Left cardiac atrium (tissue), 4 donors: ENCODE results near the gene WDTC1. TPM values are rescaled to one million over a fixed set of nuclear protein-coding genes. Genes with fewer than 3 reads are reported as not detected.
A peak's percentile ranks its signal among the peaks of the same experiment; 100 is the strongest.
"Not testable (repeated sequence)": the region's sequence is repeated elsewhere in the genome, so short reads cannot be mapped to it uniquely, and the experiment has no call there.

Experiments used
- ATAC-seq, 2 donors: fragments of 200-7000 bp; cut with Tn5 transposase; one replicate each; pipeline ENCODE4 v1.9.1; 2020; ENCODE audit warnings: mild to moderate bottlenecking in 2 of 2, moderate library complexity in 2 of 2
- DNase-seq: peaks from one replicate; pipeline ENCODE4 v3.0.0-alpha.2; 2020
- intact Hi-C, 2 donors: fragments of 100-400 bp; cut with DNase I; formaldehyde crosslinking; loops; one replicate each; pipeline versions ENCODE4 v1.14.1 to v1.15.1; 2022 to 2023
- total RNA-seq, 2 donors: library from RNA; stranded (reverse); fragmentation: NEBNext Ultra II Directional; extraction: Animal tissue kit (Norgen Biotek cat#: 25700); gene quantifications; one replicate each; pipeline ENCODE4 v1.2.1, GENCODE V29; 2021
- donor health status: DM: no; HTN: yes; CAD: no.
- donor health status: DM: no; HTN: yes; CAD: no; lungs with severe emphysema.
- donor health status: DM: yes; HTN: yes; CAD: no.
- donor health status: Dilated cardiomyopathy.

The WDTC1 gene
- total RNA-seq, 2 donors from 2014 or later: 50.6 to 54.2 TPM

GRCh38 chr1:27241677-27242076 is 7.2 kb downstream of the WDTC1 start:
- DNase-seq: no peak
- intact Hi-C loops: no loop called here
- no peak for ATAC-seq

GRCh38 chr1:27243665-27244064 is 9.2 kb downstream of the WDTC1 start:
- DNase-seq, intact Hi-C loops, ATAC-seq: not testable (repeated sequence)

GRCh38 chr1:27246194-27246593 is 11.8 kb downstream of the WDTC1 start:
- no peak for ATAC-seq

GRCh38 chr1:27253596-27253995 is 19.2 kb downstream of the WDTC1 start:
- ATAC-seq: no peak
- no peak for DNase-seq
- intact Hi-C loops: no loop called here

More at GRCh38 chr1:27246194-27246593, 11.8 kb downstream of the WDTC1 start:
- DNase-seq: no peak
- intact Hi-C loops: no loop called here

- intact Hi-C loops: no loop called here
- DNase-seq (no peak), ATAC-seq (no peak)
Observed at GRCh38 chr1:27255136-27255535, 20.7 kb downstream of the WDTC1 start.

- DNase-seq (no peak), ATAC-seq (no peak)
- intact Hi-C loops: no loop called here
Observed at GRCh38 chr1:27257155-27257554, 22.7 kb downstream of the WDTC1 start.

- no peak for DNase-seq
- no peak for ATAC-seq
- intact Hi-C loops: no loop called here
Observed at GRCh38 chr1:27258598-27258997, 24.2 kb downstream of the WDTC1 start.

- ATAC-seq (no peak), DNase-seq (no peak)
- intact Hi-C loops: no loop called here
Observed at GRCh38 chr1:27267153-27267552, 32.7 kb downstream of the WDTC1 start.

- no peak for DNase-seq
- intact Hi-C loops: no loop called here
- no peak for ATAC-seq
Observed at GRCh38 chr1:27269276-27269675, 34.8 kb downstream of the WDTC1 start.

- intact Hi-C loops: no loop called here
- ATAC-seq: no peak
- no peak for DNase-seq
Observed at GRCh38 chr1:27274204-27274603, 39.8 kb downstream of the WDTC1 start.

- intact Hi-C loops: no loop called here
- DNase-seq (no peak), ATAC-seq (no peak)
Observed at GRCh38 chr1:27275696-27276095, 41.3 kb downstream of the WDTC1 start.

- intact Hi-C loops: loop anchor here (2.0 to 5.0 kb wide), 4 partner anchors 87 to 237 kb away; no protein-coding TSS in a partner anchor
- DNase-seq: peak; percentile 89
- ATAC-seq: peak; percentile 86 to 87
Observed at GRCh38 chr1:27284425-27285273, 50.2 kb downstream of the WDTC1 start.

- no peak for DNase-seq
- peak in 1 of 2 donors; percentile 30 for ATAC-seq
- intact Hi-C loops: loop anchor here in 1 of 2 donors (2.0 kb wide), 1 partner anchor 182 kb away; no protein-coding TSS in a partner anchor
Observed at GRCh38 chr1:27285274-27285660, 50.8 kb downstream of the WDTC1 start.

- intact Hi-C loops: loop anchor here in 1 of 2 donors (2.0 kb wide), 1 partner anchor 183 kb away; no protein-coding TSS in a partner anchor
- ATAC-seq, DNase-seq: not testable (repeated sequence)
Observed at GRCh38 chr1:27285821-27286220, 51.4 kb downstream of the WDTC1 start.

- intact Hi-C loops, DNase-seq, ATAC-seq: not testable (repeated sequence)
Observed at GRCh38 chr1:27289125-27289524, 54.7 kb downstream of the WDTC1 start.

- DNase-seq: no peak
- ATAC-seq: no peak
- intact Hi-C loops: no loop called here
Observed at GRCh38 chr1:27290581-27290980, 56.1 kb downstream of the WDTC1 start.

GRCh38 chr1:27292106-27292505 is 57.7 kb downstream of the WDTC1 start:
- ATAC-seq (peak; percentile 19 to 63), DNase-seq (no peak)
- intact Hi-C loops: no loop called here

GRCh38 chr1:27293915-27294314 is 59.5 kb downstream of the WDTC1 start:
- no peak for DNase-seq
- ATAC-seq: no peak
- intact Hi-C loops: no loop called here

GRCh38 chr1:27296773-27297291 is 62.4 kb downstream of the WDTC1 start:
- intact Hi-C loops: loop anchor here in 1 of 2 donors (5.0 kb wide), 1 partner anchor 370 kb away; no protein-coding TSS in a partner anchor
- DNase-seq (peak; percentile 77), ATAC-seq (peak in 1 of 2 donors; percentile 6)

GRCh38 chr1:27297903-27298302 is 63.5 kb downstream of the WDTC1 start:
- intact Hi-C loops: loop anchor here in 1 of 2 donors (5.0 kb wide), 1 partner anchor 369 kb away; no protein-coding TSS in a partner anchor
- DNase-seq (no peak), ATAC-seq (no peak)
